ENCODE measurements around the gene KIF13A.
"Not testable (repeated sequence)": the region's sequence is repeated elsewhere in the genome, so short reads cannot be mapped to it uniquely, and the experiment has no call there.

DNA sequence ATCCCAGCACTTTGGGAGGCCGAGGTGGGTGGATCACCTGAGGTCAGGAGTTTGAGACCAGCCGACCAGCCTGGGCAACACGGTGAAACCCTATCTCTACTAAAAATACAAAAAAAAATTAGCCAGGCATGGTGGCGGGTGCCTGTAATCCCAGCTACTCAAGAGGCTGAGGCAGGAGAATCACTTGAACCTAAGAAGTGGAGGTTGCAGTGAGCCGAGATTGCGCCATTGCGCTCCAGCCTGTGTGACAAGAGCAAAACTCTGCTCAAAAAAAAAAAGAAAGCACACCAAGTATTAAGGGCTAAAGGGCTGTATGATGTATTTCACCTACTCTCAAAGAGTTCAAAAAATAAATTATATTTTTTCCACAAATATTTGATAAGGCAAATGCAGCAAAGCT, 39.9 kb downstream of the KIF13A start:
- not testable (repeated sequence) for TF ChIP-seq CTCF (conservative IDR thresholded peaks at IDR 0.05; ENCODE audit: low read depth in 2 of 2); EZH2 (IDR thresholded peaks at IDR 0.05; ENCODE audit: low read depth, unreplicated experiment); POLR2AphosphoS5 (IDR thresholded peaks at IDR 0.05; ENCODE audit: low read depth); ZNF462 (CRISPR knock-in tag; IDR thresholded peaks at IDR 0.05); EZH2phosphoT487 (IDR thresholded peaks at IDR 0.05; ENCODE audit: unreplicated experiment); CREB1 (CRISPR knock-in tag; IDR thresholded peaks at IDR 0.05; ENCODE audit: low read depth); ZNF114 (CRISPR knock-in tag; IDR thresholded peaks at IDR 0.05); NANOG (IDR thresholded peaks at IDR 0.05; ENCODE audit: borderline replicate concordance); ZNF331 (CRISPR knock-in tag; IDR thresholded peaks at IDR 0.05; ENCODE audit: low read depth); JUNB (IDR thresholded peaks at IDR 0.05; ENCODE audit: unreplicated experiment)
- TF ChIP-seq, protein P1, sequence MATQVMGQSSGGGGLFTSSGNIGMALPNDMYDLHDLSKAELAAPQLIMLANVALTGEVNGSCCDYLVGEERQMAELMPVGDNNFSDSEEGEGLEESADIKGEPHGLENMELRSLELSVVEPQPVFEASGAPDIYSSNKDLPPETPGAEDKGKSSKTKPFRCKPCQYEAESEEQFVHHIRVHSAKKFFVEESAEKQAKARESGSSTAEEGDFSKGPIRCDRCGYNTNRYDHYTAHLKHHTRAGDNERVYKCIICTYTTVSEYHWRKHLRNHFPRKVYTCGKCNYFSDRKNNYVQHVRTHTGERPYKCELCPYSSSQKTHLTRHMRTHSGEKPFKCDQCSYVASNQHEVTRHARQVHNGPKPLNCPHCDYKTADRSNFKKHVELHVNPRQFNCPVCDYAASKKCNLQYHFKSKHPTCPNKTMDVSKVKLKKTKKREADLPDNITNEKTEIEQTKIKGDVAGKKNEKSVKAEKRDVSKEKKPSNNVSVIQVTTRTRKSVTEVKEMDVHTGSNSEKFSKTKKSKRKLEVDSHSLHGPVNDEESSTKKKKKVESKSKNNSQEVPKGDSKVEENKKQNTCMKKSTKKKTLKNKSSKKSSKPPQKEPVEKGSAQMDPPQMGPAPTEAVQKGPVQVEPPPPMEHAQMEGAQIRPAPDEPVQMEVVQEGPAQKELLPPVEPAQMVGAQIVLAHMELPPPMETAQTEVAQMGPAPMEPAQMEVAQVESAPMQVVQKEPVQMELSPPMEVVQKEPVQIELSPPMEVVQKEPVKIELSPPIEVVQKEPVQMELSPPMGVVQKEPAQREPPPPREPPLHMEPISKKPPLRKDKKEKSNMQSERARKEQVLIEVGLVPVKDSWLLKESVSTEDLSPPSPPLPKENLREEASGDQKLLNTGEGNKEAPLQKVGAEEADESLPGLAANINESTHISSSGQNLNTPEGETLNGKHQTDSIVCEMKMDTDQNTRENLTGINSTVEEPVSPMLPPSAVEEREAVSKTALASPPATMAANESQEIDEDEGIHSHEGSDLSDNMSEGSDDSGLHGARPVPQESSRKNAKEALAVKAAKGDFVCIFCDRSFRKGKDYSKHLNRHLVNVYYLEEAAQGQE (IDR thresholded peaks at IDR 0.05; ENCODE audit: unreplicated experiment), result not testable (repeated sequence)

Data from GM23338 (cell line).